IPS-NIHi7 (cell line): ENCODE data around the gene MAP3K8.
A peak's percentile ranks its signal among the peaks of the same experiment; 100 is the strongest.

ENCODE experiments used
- DNase-seq: peaks from one replicate; pipeline ENCODE4 v3.0.0; 2012; ENCODE audit warnings: mixed read lengths; ENCODE audit errors: extremely low spot score

The MAP3K8 gene

GRCh38 chr10:30490289-30491000 is 56.5 kb downstream of the MAP3K8 start:
- no peak for DNase-seq

- no peak for DNase-seq
Measured at GRCh38 chr10:30491204-30491915, 57.4 kb downstream of the MAP3K8 start.

- no peak for DNase-seq
Measured at GRCh38 chr10:30491916-30492515, 58.0 kb downstream of the MAP3K8 start.

GRCh38 chr10:30493609-30494530 is 59.9 kb downstream of the MAP3K8 start:
- DNase-seq, result no peak

- no peak for DNase-seq
Measured at GRCh38 chr10:30494558-30494957, 60.6 kb downstream of the MAP3K8 start.

GRCh38 chr10:30495687-30496086 is 61.7 kb downstream of the MAP3K8 start:
- DNase-seq, result no peak

GRCh38 chr10:30499816-30500215 is 65.8 kb downstream of the MAP3K8 start:
- DNase-seq, result no peak

- no peak for DNase-seq
Measured at GRCh38 chr10:30500534-30500933, 66.5 kb downstream of the MAP3K8 start.

- DNase-seq, result no peak
Measured at GRCh38 chr10:30500963-30501504, 67.0 kb downstream of the MAP3K8 start.

GRCh38 chr10:30502266-30503060 is 68.5 kb downstream of the MAP3K8 start:
- peak; percentile 37 for DNase-seq

GRCh38 chr10:30503700-30504266 is 69.8 kb downstream of the MAP3K8 start:
- DNase-seq, result no peak

GRCh38 chr10:30505543-30506298 is 71.7 kb downstream of the MAP3K8 start:
- DNase-seq, result no peak

GRCh38 chr10:30509508-30509907 is 75.5 kb downstream of the MAP3K8 start:
- DNase-seq, result no peak

- no peak for DNase-seq
Measured at GRCh38 chr10:30510184-30510931, 76.4 kb downstream of the MAP3K8 start.

GRCh38 chr10:30510932-30511700 is 77.1 kb downstream of the MAP3K8 start:
- no peak for DNase-seq
